AG04450 (cell line): Measurements from ENCODE around the gene CCDC61. TPM values are rescaled to one million over a fixed set of nuclear protein-coding genes. Genes with fewer than 3 reads are reported as not detected.

ENCODE experiments used
- CTCF ChIA-PET: fragments of 300-600, 350-600 bp; formaldehyde crosslinking; extraction: SDS; loops from one replicate; lab custom pipeline; 2022; ENCODE audit warnings: antibody characterized with exemption, inconsistent platforms; lab: Charles Lee
- POLR2A ChIA-PET: fragments of 350-600 bp; formaldehyde crosslinking; extraction: SDS; loops from one replicate; lab custom pipeline; 2021; ENCODE audit warnings: antibody characterized with exemption, inconsistent platforms; lab: Yijun Ruan, JAX
- DNase-seq: peaks from one replicate; pipeline ENCODE4 v3.0.0-alpha.2; 2011; ENCODE audit warnings: low read depth, low spot score
- H3K27ac ChIP-seq: one replicate; pipeline ENCODE4 v1.5.1; 2012; ENCODE audit warnings: low read depth, low read length, control low read depth
- H3K27me3 ChIP-seq: one replicate; pipeline ENCODE4 v1.6.0; 2012; ENCODE audit warnings: low read length; ENCODE audit not compliant: control insufficient read depth, insufficient read depth
- H3K4me3 ChIP-seq: 2 replicates; pipeline ENCODE4 v1.5.1; 2011; ENCODE audit warnings: mild to moderate bottlenecking, low read depth, low read length, control low read depth
- H3K9me3 ChIP-seq: 2 replicates; pipeline ENCODE4 v1.5.1; 2012; ENCODE audit warnings: low read length; ENCODE audit not compliant: control insufficient read depth, insufficient read depth
- polyA plus RNA-seq: library from polyadenylated mRNA; depleted of rRNA; stranded (reverse); fragments of >200 nt; gene quantifications from 2 replicates; pipeline ENCODE4 v1.2.3, GENCODE V29; 2011
- TF ChIP-seq, protein P1 (sequence below): IDR thresholded peaks from 2 replicates; pipeline ENCODE4 v1.5.1; 2011; ENCODE audit warnings: low read depth, low read length, control low read depth, inconsistent platforms

Gene CCDC61
- polyA plus RNA-seq, 1 experiment, result 4.2 TPM

- H3K4me3 ChIP-seq, result no peak overlapping the region
- H3K27me3 ChIP-seq, result peaks cover 31% of the 10 kb centered on the region
- POLR2A ChIA-PET, result no interaction called here
- no peak for DNase-seq
- CTCF ChIA-PET, result interaction anchor here (1.0 to 4.8 kb wide), 6 partner anchors 10 to 247 kb away, joined by 3 to 52 read pairs (median 4); no protein-coding TSS in a partner anchor
- H3K9me3 ChIP-seq, result no peaks in the 10 kb centered on the region; the same call in 1 of the 2 replicates
- TF ChIP-seq, protein P1, sequence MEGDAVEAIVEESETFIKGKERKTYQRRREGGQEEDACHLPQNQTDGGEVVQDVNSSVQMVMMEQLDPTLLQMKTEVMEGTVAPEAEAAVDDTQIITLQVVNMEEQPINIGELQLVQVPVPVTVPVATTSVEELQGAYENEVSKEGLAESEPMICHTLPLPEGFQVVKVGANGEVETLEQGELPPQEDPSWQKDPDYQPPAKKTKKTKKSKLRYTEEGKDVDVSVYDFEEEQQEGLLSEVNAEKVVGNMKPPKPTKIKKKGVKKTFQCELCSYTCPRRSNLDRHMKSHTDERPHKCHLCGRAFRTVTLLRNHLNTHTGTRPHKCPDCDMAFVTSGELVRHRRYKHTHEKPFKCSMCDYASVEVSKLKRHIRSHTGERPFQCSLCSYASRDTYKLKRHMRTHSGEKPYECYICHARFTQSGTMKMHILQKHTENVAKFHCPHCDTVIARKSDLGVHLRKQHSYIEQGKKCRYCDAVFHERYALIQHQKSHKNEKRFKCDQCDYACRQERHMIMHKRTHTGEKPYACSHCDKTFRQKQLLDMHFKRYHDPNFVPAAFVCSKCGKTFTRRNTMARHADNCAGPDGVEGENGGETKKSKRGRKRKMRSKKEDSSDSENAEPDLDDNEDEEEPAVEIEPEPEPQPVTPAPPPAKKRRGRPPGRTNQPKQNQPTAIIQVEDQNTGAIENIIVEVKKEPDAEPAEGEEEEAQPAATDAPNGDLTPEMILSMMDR, result no peak
- no peak overlapping the region for H3K27ac ChIP-seq
Measured at GRCh38 chr19:46017874-46018675, 22.8 kb downstream of the CCDC61 start.

GRCh38 chr19:46018729-46019251, 23.5 kb downstream of the CCDC61 start:
- H3K9me3 ChIP-seq, result no peaks in the 10 kb centered on the region; the same call in 1 of the 2 replicates
- ChIA-PET POLR2A (no interaction called here), CTCF (interaction anchor here (4.8 kb wide), 1 partner anchor 10 kb away, joined by 52 read pairs; no protein-coding TSS in a partner anchor)
- H3K4me3 ChIP-seq, result no peak overlapping the region
- no peak for DNase-seq
- peaks cover 35% of the 10 kb centered on the region for H3K27me3 ChIP-seq
- TF ChIP-seq, protein P1, result no peak
- no peak overlapping the region for H3K27ac ChIP-seq

DNA sequence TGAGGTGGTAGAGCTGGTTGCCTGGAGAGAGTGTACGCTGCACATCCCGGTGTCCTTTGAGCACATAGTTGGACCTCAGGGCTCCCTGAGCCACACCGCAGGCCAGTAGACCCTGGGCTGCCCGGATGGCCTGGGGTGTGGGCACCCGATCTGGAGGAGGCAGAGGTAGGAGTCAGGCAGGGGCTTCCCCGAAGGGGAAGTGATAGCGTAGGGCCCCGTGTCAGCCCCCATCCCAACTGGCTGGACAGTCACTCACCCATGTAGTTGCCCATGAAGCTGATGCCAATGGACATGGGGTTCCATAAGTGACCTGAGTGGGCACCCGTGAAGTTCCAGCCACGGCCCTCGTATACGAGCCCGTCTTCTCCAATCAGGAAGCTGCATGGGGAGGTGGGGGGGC, 24.0 kb downstream of the CCDC61 start:
- TF ChIP-seq, protein P1, result no peak
- peaks cover 34% of the 10 kb centered on the region for H3K27me3 ChIP-seq
- H3K9me3 ChIP-seq, result no peaks in the 10 kb centered on the region; the same call in 1 of the 2 replicates
- no peak overlapping the region for H3K27ac ChIP-seq
- H3K4me3 ChIP-seq, result no peak overlapping the region
- ChIA-PET POLR2A (no interaction called here), CTCF (interaction anchor here (1.0 to 4.8 kb wide), 2 partner anchors 9 to 58 kb away, joined by 4 to 52 read pairs; no protein-coding TSS in a partner anchor)
- no peak for DNase-seq

DNA sequence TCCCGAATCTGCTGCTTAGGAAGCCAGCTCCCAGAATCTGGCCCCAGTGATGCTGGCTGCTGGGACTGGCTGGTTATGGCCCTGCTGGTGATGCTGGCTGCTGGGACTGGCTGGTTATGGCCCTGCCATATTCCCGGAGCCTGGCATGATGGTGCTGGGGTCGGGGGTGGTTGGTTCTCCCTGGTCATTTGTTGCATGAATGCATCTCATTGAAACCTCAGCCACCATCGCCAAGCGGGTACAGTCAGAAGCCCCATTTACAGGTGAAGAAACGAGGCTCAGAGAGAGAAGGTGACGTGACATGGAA, 25.5 kb downstream of the CCDC61 start:
- CTCF ChIA-PET, result interaction anchor here (1.3 kb wide), 1 partner anchor 56 kb away, joined by 4 read pairs; no protein-coding TSS in a partner anchor
- H3K9me3 ChIP-seq, result no peaks in the 10 kb centered on the region; the same call in 1 of the 2 replicates
- H3K27ac ChIP-seq, result no peak overlapping the region
- no peak for DNase-seq
- H3K4me3 ChIP-seq, result no peak overlapping the region
- H3K27me3 ChIP-seq, result peaks cover 25% of the 10 kb centered on the region
- TF ChIP-seq, protein P1, result no peak
- POLR2A ChIA-PET, result interaction anchor here (0.9 kb wide), 1 partner anchor 26 kb away, joined by 3 read pairs; the partner anchor contains the start of gene CCDC61

GRCh38 chr19:46021531-46022041, 26.3 kb downstream of the CCDC61 start:
- Histone ChIP-seq H3K9me3 (no peaks in the 10 kb centered on the region; the same call in 1 of the 2 replicates), H3K27me3 (peaks cover 24% of the 10 kb centered on the region), H3K4me3 (no peak overlapping the region), H3K27ac (no peak overlapping the region)
- ChIA-PET CTCF (interaction anchor here (1.3 kb wide), 1 partner anchor 55 kb away, joined by 4 read pairs; no protein-coding TSS in a partner anchor), POLR2A (no interaction called here)
- TF ChIP-seq, protein P1, result no peak
- no peak for DNase-seq
